MCF 10A (cell line): ENCODE results near the gene TTC23L. TPM values are rescaled to one million over a fixed set of nuclear protein-coding genes. Genes with fewer than 3 reads are reported as not detected.

Experiments
- BruUV-seq: library from RNA; stranded (reverse); fragments of 400-500 nt; replicated peaks from 2 replicates; lab custom pipeline; 2021; lab: Mats Ljungman, UMichigan
- CTCF ChIA-PET: fragments of 300-600 bp; sonication (Branson Sonifier 250); formaldehyde crosslinking; extraction: SDS; loops from one replicate; lab custom pipeline; 2021; ENCODE audit warnings: antibody characterized with exemption, inconsistent platforms; lab: Yijun Ruan, JAX
- POLR2A ChIA-PET: fragments of 300-600, 350-650 bp; sonication (Branson Sonifier 250); formaldehyde crosslinking; extraction: SDS; loops from one replicate; lab custom pipeline; 2020; ENCODE audit warnings: antibody characterized with exemption, inconsistent platforms; lab: Yijun Ruan, JAX
- DNase-seq: peaks from one replicate; pipeline ENCODE4 v3.0.0-alpha.2; 2018; ENCODE audit not compliant: unreplicated experiment
- H3K27ac Mint-ChIP-seq: one replicate; pipeline ENCODE4 v1.8.0; 2022; ENCODE audit warnings: mild to moderate bottlenecking, low read depth, mixed read lengths; ENCODE audit not compliant: unreplicated experiment
- H3K27me3 Mint-ChIP-seq: one replicate; pipeline ENCODE4 v1.8.0; 2022; ENCODE audit warnings: mixed read lengths; ENCODE audit not compliant: insufficient read depth, unreplicated experiment
- H3K36me3 Mint-ChIP-seq: one replicate; pipeline ENCODE4 v1.8.0; 2022; ENCODE audit warnings: mild to moderate bottlenecking, moderate library complexity, mixed read lengths; ENCODE audit not compliant: insufficient read depth, unreplicated experiment
- H3K4me1 Mint-ChIP-seq: one replicate; pipeline ENCODE4 v1.8.0; 2022; ENCODE audit warnings: mixed read lengths; ENCODE audit not compliant: insufficient read depth, unreplicated experiment
- H3K4me3 Mint-ChIP-seq: one replicate; pipeline ENCODE4 v1.8.0; 2022; ENCODE audit warnings: mild to moderate bottlenecking, moderate library complexity, mixed read lengths; ENCODE audit not compliant: unreplicated experiment
- H3K9me3 Mint-ChIP-seq: one replicate; pipeline ENCODE4 v1.8.0; 2022; ENCODE audit warnings: mixed read lengths; ENCODE audit not compliant: unreplicated experiment
- CTCF ChIP-seq: fragments of 200-600 bp; IDR thresholded peaks from one replicate; pipeline ENCODE4 v1.8.0; 2022; ENCODE audit warnings: antibody characterized with exemption, mild to moderate bottlenecking; ENCODE audit not compliant: unreplicated experiment
- intact Hi-C: fragments of 100-400 bp; cut with micrococcal nuclease; formaldehyde crosslinking; loops from 2 replicates; pipeline ENCODE4 v1.14.1; 2022
- total RNA-seq: library from RNA; stranded (reverse); gene quantifications from 2 replicates; pipeline ENCODE4 v1.2.3, GENCODE V29; 2022

TTC23L gene
- total RNA-seq, 1 experiment from 2014 or later: 0.14 TPM

- H3K4me1 Mint-ChIP-seq: peaks cover under 1% of the 10 kb centered on the region
- H3K4me3 Mint-ChIP-seq: no peak overlapping the region
- no peak overlapping the region for H3K27ac Mint-ChIP-seq
- peaks cover 15% of the 10 kb centered on the region for H3K36me3 Mint-ChIP-seq
- H3K27me3 Mint-ChIP-seq: no peaks in the 10 kb centered on the region
- ChIA-PET POLR2A (interaction anchor here (0.6 kb wide), 1 partner anchor 16 kb away, joined by 4 read pairs; no protein-coding TSS in a partner anchor), CTCF (interaction anchor here (0.6 to 0.9 kb wide), 2 partner anchors 9 to 310 kb away, joined by 4 read pairs; no protein-coding TSS in a partner anchor)
- no peaks in the 10 kb centered on the region for H3K9me3 Mint-ChIP-seq
- DNase-seq: no peak
- TF ChIP-seq CTCF: no peak
- intact Hi-C loops: loop anchor here (10.0 kb wide), 2 partner anchors 178 to 308 kb away; partner anchors contain the start of gene RAI14
- no TSS peak for BruUV-seq
These were observed 5.9 kb upstream of the TTC23L start for GRCh38 chr5:34833090-34833489.

DNA sequence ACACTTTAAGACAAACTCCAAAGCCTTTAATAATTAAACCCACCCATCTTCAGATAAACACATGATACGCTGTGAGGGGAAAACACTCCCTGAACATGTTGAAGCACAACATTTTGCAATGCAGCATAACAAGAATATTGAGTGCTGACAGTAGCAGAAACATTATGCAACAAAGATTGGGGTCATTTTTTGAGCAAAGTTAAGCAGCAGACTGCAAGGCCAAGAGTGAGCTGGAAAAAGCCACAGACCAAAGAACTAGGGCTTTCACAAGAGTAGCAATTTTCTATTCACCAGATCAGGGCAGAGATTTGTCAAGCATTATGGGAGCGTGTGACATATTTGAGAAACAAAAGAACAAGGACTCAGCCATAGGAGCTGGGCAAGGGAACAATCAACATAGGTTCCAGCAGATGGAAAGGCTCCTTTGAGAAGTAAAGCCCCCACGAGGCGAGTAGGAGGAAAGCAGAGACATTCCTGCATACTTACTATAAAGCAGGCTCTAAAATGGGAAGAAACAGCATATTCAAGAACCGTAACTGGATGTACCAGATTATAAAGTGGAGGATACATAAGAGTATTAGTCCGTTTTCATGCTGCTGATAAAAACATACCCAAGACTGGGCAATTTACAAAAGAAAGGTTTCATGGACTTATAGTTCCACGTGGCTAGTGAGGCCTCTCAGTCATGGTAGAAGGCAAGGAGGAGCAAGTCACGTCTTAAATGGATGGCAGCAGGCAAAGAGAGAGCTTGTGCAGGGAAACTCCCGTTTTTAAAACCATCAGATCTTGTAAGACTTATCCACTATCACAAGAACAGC is 4.8 kb upstream of the TTC23L start:
- H3K4me1 Mint-ChIP-seq: peaks cover 7% of the 10 kb centered on the region
- ChIA-PET CTCF (interaction anchor here (0.6 to 0.9 kb wide), 2 partner anchors 11 to 311 kb away, joined by 4 read pairs; no protein-coding TSS in a partner anchor), POLR2A (interaction anchor here (1.3 kb wide), 1 partner anchor 99 kb away, joined by 3 read pairs; no protein-coding TSS in a partner anchor)
- no peak overlapping the region for H3K27ac Mint-ChIP-seq
- H3K9me3 Mint-ChIP-seq: no peaks in the 10 kb centered on the region
- peaks cover 12% of the 10 kb centered on the region for H3K36me3 Mint-ChIP-seq
- H3K27me3 Mint-ChIP-seq: no peaks in the 10 kb centered on the region
- intact Hi-C loops: loop anchor here (10.0 kb wide), 2 partner anchors 179 to 309 kb away; partner anchors contain the start of gene RAI14
- DNase-seq: no peak
- no TSS peak for BruUV-seq
- no peak overlapping the region for H3K4me3 Mint-ChIP-seq
- no peak for TF ChIP-seq CTCF

- no peak for DNase-seq
- no peaks in the 10 kb centered on the region for H3K9me3 Mint-ChIP-seq
- no TSS peak for BruUV-seq
- ChIA-PET POLR2A (interaction anchor here (1.3 kb wide), 1 partner anchor 99 kb away, joined by 3 read pairs; no protein-coding TSS in a partner anchor), CTCF (no interaction called here)
- H3K27ac Mint-ChIP-seq: no peak overlapping the region
- no peak for TF ChIP-seq CTCF
- no peaks in the 10 kb centered on the region for H3K27me3 Mint-ChIP-seq
- intact Hi-C loops: loop anchor here (5.0 to 10.0 kb wide), 3 partner anchors 63 to 310 kb away; partner anchors contain the start of gene RAI14
- H3K4me3 Mint-ChIP-seq: no peak overlapping the region
- peaks cover 11% of the 10 kb centered on the region for H3K4me1 Mint-ChIP-seq
- peaks cover 12% of the 10 kb centered on the region for H3K36me3 Mint-ChIP-seq
These were observed 4.2 kb upstream of the TTC23L start for GRCh38 chr5:34834794-34835089.

DNA sequence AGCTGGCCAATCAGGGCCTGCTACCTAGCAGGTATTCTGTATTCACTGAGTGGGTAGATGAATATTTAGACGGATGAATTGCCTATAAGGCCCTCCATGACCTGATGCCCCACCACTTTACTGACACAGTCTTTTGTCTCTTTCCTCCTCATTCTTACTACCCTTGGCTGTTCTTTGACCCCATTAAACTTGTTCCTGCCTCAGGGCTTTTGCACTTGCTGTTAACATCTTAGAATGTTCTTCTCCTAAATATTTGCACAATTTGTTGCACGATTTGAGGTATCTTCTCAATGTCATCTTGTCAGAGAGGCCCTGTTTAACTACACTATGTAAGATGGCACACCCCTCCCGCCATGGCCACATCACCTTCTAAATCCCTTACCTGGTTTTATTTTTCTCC is 3.3 kb upstream of the TTC23L start:
- DNase-seq: no peak
- POLR2A ChIA-PET: no interaction called here
- H3K27ac Mint-ChIP-seq: no peak overlapping the region
- no peaks in the 10 kb centered on the region for H3K9me3 Mint-ChIP-seq
- TF ChIP-seq CTCF: no peak
- intact Hi-C loops: loop anchor here (5.0 to 10.0 kb wide), 3 partner anchors 62 to 311 kb away; partner anchors contain the start of gene RAI14
- CTCF ChIA-PET: no interaction called here
- H3K27me3 Mint-ChIP-seq: no peaks in the 10 kb centered on the region
- H3K4me3 Mint-ChIP-seq: no peak overlapping the region
- no TSS peak for BruUV-seq
- H3K4me1 Mint-ChIP-seq: peaks cover 11% of the 10 kb centered on the region
- peaks cover 12% of the 10 kb centered on the region for H3K36me3 Mint-ChIP-seq
